Uterus (tissue), 2 donors: Measurements from ENCODE around the gene ARID5A.

ENCODE experiments used
- POLR2A ChIP-seq, 2 donors: fragments of 450-650 bp; IDR thresholded peaks; one replicate each; pipeline ENCODE4 v1.6.1; 2016; ENCODE audit warnings: antibody characterized with exemption in 2 of 2, mild to moderate bottlenecking in 1 of 2, moderate library complexity in 1 of 2
- TF ChIP-seq, protein P1 (sequence below), 4 experiments: fragments of 200-600 bp in 2 of 4; fragments of 450-650 bp in 2 of 4; sonication (generic) in 2 of 4; IDR thresholded peaks; one replicate each; pipeline ENCODE4 v1.5.1; 2016 to 2019; ENCODE audit warnings: antibody characterized with exemption in 4 of 4, mild to moderate bottlenecking in 2 of 4, moderate library complexity in 1 of 4

DNA sequence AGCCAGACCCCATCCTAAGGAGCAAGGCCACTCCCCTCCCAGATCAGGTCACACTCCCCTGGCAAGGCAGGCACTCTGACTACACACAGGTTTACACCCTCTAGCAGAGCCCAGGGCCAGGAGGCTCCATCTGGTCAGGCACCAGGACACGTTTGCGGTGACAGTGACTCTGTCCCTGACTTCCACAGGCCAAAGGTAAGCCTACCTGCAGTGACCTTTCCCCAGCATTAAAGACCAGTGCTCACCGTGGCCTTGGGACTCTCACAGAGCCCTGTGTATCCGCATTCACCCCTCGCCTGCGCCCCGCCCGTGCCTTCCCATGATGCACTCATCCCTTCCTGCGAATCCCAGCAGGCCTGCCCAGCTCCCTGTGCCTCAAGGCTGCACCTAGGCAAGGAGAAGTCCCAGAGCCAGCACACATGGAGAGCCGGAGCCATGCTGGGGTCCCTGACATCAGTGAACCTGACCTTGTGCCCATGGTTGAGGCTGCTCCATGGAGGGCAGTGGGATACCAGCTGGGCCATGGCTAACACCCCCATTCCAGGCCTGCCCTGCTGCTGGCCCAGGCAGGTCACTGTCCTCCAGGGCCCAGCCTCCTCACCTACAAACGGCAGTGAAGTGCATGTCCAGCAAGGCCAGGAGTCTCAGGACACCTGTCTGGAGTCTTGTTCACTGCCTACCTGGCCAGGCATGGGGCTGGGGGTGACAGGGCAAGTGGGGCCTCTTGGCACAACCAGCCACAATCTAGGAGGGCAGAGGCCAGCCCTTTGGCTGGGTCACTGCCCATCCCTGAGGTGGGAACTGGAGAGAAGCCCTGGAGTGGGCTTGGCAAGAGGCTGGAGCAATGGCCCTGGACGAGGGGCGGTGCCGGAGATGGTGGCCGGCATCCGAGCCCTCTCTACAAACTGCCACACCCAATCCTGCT, 34.4 kb upstream of the ARID5A start:
- TF ChIP-seq, protein P1, sequence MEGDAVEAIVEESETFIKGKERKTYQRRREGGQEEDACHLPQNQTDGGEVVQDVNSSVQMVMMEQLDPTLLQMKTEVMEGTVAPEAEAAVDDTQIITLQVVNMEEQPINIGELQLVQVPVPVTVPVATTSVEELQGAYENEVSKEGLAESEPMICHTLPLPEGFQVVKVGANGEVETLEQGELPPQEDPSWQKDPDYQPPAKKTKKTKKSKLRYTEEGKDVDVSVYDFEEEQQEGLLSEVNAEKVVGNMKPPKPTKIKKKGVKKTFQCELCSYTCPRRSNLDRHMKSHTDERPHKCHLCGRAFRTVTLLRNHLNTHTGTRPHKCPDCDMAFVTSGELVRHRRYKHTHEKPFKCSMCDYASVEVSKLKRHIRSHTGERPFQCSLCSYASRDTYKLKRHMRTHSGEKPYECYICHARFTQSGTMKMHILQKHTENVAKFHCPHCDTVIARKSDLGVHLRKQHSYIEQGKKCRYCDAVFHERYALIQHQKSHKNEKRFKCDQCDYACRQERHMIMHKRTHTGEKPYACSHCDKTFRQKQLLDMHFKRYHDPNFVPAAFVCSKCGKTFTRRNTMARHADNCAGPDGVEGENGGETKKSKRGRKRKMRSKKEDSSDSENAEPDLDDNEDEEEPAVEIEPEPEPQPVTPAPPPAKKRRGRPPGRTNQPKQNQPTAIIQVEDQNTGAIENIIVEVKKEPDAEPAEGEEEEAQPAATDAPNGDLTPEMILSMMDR (IDR thresholded peaks at IDR 0.05): no peak
- no peak for TF ChIP-seq POLR2A (IDR thresholded peaks at IDR 0.05)
